ENCODE data around the gene SPEN. TPM values are rescaled to one million over a fixed set of nuclear protein-coding genes. Genes with fewer than 3 reads are reported as not detected.

Gene SPEN
- total and polyA plus RNA-seq, 2 experiments from 2014 or later: 14.9 to 43.6 TPM

GRCh38 chr1:15810073-15810472, 37.4 kb upstream of the SPEN start:
- DNase-seq (ENCODE audit: low spot score) (no peak), ATAC-seq (no peak)
- no peaks in the 10 kb centered on the region for H3K79me2 ChIP-seq (replicated peaks; ENCODE audit: insufficient read depth)
- H3F3A ChIP-seq (replicated peaks; ENCODE audit: low read depth): 0 out of 2 replicates have a peak, but pooled peaks cover 6% of the 10 kb centered on the region
- H3K4me3 Mint-ChIP-seq: no peak overlapping the region
- TF ChIP-seq, protein P1, sequence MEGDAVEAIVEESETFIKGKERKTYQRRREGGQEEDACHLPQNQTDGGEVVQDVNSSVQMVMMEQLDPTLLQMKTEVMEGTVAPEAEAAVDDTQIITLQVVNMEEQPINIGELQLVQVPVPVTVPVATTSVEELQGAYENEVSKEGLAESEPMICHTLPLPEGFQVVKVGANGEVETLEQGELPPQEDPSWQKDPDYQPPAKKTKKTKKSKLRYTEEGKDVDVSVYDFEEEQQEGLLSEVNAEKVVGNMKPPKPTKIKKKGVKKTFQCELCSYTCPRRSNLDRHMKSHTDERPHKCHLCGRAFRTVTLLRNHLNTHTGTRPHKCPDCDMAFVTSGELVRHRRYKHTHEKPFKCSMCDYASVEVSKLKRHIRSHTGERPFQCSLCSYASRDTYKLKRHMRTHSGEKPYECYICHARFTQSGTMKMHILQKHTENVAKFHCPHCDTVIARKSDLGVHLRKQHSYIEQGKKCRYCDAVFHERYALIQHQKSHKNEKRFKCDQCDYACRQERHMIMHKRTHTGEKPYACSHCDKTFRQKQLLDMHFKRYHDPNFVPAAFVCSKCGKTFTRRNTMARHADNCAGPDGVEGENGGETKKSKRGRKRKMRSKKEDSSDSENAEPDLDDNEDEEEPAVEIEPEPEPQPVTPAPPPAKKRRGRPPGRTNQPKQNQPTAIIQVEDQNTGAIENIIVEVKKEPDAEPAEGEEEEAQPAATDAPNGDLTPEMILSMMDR (conservative IDR thresholded peaks at IDR 0.05; ENCODE audit: low read depth in 2 of 2): no peak
- TF ChIP-seq POLR2AphosphoS5 (IDR thresholded peaks at IDR 0.05; ENCODE audit: low read depth) (no peak), JUNB (IDR thresholded peaks at IDR 0.05; ENCODE audit: unreplicated experiment) (no peak), EZH2 (IDR thresholded peaks at IDR 0.05; ENCODE audit: low read depth, unreplicated experiment) (no peak), ZNF331 (CRISPR knock-in tag; IDR thresholded peaks at IDR 0.05; ENCODE audit: low read depth) (no peak), STAT1 (IDR thresholded peaks at IDR 0.05; ENCODE audit: unreplicated experiment) (no peak), REST (IDR thresholded peaks at IDR 0.05; ENCODE audit: unreplicated experiment) (no peak), EZH2phosphoT487 (IDR thresholded peaks at IDR 0.05; ENCODE audit: unreplicated experiment) (no peak), ZNF462 (CRISPR knock-in tag; IDR thresholded peaks at IDR 0.05) (no peak), CREB1 (CRISPR knock-in tag; IDR thresholded peaks at IDR 0.05; ENCODE audit: low read depth) (no peak), ZNF114 (CRISPR knock-in tag; IDR thresholded peaks at IDR 0.05) (no peak), NANOG (IDR thresholded peaks at IDR 0.05; ENCODE audit: borderline replicate concordance) (no peak)
- TF ChIP-seq, protein P2, sequence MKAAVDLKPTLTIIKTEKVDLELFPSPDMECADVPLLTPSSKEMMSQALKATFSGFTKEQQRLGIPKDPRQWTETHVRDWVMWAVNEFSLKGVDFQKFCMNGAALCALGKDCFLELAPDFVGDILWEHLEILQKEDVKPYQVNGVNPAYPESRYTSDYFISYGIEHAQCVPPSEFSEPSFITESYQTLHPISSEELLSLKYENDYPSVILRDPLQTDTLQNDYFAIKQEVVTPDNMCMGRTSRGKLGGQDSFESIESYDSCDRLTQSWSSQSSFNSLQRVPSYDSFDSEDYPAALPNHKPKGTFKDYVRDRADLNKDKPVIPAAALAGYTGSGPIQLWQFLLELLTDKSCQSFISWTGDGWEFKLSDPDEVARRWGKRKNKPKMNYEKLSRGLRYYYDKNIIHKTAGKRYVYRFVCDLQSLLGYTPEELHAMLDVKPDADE (IDR thresholded peaks at IDR 0.05): no peak
- H3K27ac Mint-ChIP-seq: no peak overlapping the region
- H3K27me3 Mint-ChIP-seq (ENCODE audit: insufficient read depth, low read depth, poor library complexity): peaks cover 6% of the 10 kb centered on the region
- H3K4me1 Mint-ChIP-seq: peaks cover 5% of the 10 kb centered on the region
- H3K4me1 ChIP-seq (ENCODE audit: insufficient read depth): no peaks in the 10 kb centered on the region
- H3K36me3 ChIP-seq (ENCODE audit: insufficient read depth): no peaks in the 10 kb centered on the region
- no peaks in the 10 kb centered on the region for H3K9me2 ChIP-seq (ENCODE audit: insufficient read depth)
- H2AFZ ChIP-seq: no peak overlapping the region
- no peak overlapping the region for H3K4me2 ChIP-seq
- no peaks in the 10 kb centered on the region for H4K20me1 ChIP-seq (replicated peaks; ENCODE audit: insufficient read depth)
- no peaks in the 10 kb centered on the region for H3K9me3 Mint-ChIP-seq
- H3K27me3 ChIP-seq (ENCODE audit: insufficient read depth): no peaks in the 10 kb centered on the region
- no peak overlapping the region for H3K27ac ChIP-seq (ENCODE audit: low read depth)
- no peak overlapping the region for H3K4me3 ChIP-seq
- no peaks in the 10 kb centered on the region for H3K36me3 Mint-ChIP-seq (ENCODE audit: low read depth)

All from GM23338 (cell line).